ENCODE results near the gene EIF6. TPM values are rescaled to one million over a fixed set of nuclear protein-coding genes. Genes with fewer than 3 reads are reported as not detected.

The EIF6 gene
- total RNA-seq, 2 donors from 2014 or later = 154 to 233 TPM

DNA sequence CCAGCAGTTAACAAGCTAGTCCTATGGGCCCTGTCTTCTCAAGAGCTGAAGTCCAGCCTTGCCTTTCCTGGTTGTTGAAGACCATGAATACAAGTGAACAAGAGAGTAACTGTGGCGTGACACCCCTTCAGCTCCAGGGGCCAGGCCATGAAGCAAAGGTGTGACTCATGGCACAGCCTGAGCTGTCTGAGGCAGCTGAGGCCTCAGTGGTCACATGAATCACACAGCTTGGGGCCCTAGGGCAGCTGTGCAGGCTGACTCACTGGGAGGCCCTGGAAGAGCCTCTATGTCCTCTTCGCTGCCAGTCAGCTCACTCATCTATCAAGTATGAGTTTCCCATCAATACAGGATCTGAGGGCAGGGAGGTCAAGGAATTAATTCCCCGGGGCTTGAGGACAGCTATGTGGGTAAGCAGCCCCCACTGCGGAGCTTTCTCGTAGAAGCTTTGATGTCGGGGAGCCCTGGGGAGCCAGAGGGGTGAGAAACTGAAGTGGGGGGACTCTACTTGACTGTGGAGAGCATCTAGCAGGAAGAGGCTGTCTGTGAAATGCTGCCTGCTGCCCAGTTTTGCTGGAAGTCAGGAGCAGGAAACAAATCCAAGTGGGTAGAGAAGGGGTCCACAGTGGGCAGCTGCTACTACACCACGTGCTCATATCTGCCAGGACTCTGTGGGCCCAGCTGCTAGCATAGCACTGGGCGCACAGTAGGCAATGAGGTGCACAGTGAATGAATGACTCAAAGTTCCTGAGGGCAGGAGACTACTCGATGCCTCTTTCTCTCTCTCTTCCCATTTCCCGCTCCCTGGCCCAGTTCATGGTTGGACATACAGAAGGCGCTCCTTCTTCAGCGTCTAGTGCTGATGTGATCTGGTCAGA, 21.3 kb upstream of the EIF6 start:
- DNase-seq (ENCODE audit: low spot score) = peak; percentile 83
- no peaks in the 10 kb centered on the region for H3K9me3 Mint-ChIP-seq
- H3K36me3 Mint-ChIP-seq = no peaks in the 10 kb centered on the region
- H3K4me3 Mint-ChIP-seq = peak overlapping the region; percentile 59
- H3K27me3 Mint-ChIP-seq = no peaks in the 10 kb centered on the region
- peaks cover 26 to 35% of the 10 kb centered on the region in 2 donors for H3K4me1 Mint-ChIP-seq (ENCODE audit: low read depth in 2 of 2)
- ATAC-seq = peak; percentile 97 to 99
- H3K27ac Mint-ChIP-seq = peak overlapping the region; percentile 87 to 94

DNA sequence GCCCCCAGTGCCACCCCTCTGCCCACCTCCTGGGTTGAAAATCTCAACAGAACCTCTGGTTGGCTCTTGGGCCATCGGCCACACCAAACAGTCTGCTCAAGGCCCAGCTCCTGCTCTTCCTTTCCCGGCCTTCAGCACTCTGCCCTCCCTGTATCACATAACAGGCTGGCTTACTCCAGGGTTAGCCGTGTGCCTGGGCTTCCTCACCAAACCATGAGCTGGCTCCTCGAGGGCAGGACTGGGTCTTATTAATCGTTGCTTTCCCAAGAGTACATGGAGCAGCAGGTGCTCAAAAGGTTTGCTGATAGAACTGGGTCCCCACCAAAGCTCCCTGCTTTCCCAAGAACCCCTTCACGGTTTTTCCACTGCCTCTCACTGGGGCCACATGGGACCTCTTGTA, 20.4 kb upstream of the EIF6 start:
- Mint-ChIP-seq H3K4me3 (peak overlapping the region; percentile 59), H3K27me3 (no peaks in the 10 kb centered on the region), H3K36me3 (no peaks in the 10 kb centered on the region), H3K27ac (peak overlapping the region; percentile 87 to 94), H3K4me1 (ENCODE audit: low read depth in 2 of 2) (peaks cover 26 to 35% of the 10 kb centered on the region in 2 donors), H3K9me3 (no peaks in the 10 kb centered on the region)
- ATAC-seq (no peak), DNase-seq (ENCODE audit: low spot score) (peak; percentile 48)

DNA sequence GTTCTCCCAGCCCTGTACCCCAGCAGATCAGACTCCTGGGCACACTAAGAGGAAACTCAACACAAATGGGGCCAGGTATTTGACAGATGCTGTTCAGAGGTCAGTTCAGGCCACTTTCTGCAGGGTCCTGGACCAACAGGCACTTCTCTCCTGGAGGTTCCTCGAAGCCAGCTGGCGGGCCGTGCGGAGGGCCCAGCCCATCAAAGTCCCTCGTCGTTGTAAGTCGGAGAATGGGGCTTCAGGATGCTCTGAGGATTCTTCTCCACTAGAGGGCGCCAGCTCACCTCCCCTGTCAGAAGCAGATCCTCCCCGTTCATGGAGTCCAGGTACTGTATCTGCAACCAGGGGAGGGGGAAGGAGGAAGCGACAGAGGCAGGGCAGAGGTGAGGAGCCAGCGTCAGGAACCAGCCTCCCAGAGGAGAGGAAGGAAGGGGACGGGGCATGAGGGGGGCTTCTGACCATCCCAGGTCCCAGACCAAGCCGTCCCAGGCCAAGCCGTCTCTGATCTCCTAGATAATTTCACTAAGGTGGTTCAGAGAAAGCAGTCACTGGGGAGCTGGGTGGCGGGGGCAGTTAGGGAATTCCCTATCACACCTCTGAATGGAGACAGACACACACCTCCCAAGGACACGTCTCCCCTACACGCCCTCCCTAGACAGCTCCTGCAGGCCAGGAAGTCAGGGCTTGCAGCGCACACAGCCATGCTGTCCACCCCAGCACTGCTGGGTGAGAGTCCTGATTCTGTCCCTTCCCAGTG, 19.3 kb upstream of the EIF6 start:
- no peak overlapping the region for H3K4me3 Mint-ChIP-seq
- H3K9me3 Mint-ChIP-seq = no peaks in the 10 kb centered on the region
- peaks cover 26 to 35% of the 10 kb centered on the region in 2 donors for H3K4me1 Mint-ChIP-seq (ENCODE audit: low read depth in 2 of 2)
- H3K36me3 Mint-ChIP-seq = no peaks in the 10 kb centered on the region
- no peaks in the 10 kb centered on the region for H3K27me3 Mint-ChIP-seq
- peak; percentile 57 to 69 for ATAC-seq
- peak; percentile 82 for DNase-seq (ENCODE audit: low spot score)
- H3K27ac Mint-ChIP-seq = peak overlapping the region; percentile 87 to 94

DNA sequence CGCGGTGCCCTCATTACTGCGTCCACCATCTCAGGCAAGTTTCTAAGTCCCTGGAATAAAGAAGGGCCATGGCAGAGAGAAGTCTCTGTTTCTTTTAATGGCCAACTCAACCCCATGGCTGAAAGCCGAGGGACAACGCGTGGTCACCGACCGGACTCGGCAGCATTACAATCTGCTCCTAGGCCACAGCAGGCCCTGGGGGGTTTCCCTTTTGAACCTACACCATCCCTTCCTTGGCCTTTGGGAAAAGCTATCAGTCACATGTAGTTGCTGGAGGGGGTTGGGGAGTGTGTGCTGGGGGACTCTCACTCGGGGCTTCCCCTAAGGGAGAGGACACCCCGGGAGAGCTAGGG, 18.8 kb upstream of the EIF6 start:
- Mint-ChIP-seq H3K4me3 (no peak overlapping the region), H3K27ac (peak overlapping the region in 1 of 2 donors; percentile 87), H3K36me3 (no peaks in the 10 kb centered on the region), H3K4me1 (ENCODE audit: low read depth in 2 of 2) (peaks cover 29 to 35% of the 10 kb centered on the region in 2 donors), H3K27me3 (no peaks in the 10 kb centered on the region), H3K9me3 (no peaks in the 10 kb centered on the region)
- ATAC-seq (no peak), DNase-seq (ENCODE audit: low spot score) (peak; percentile 26)

DNA sequence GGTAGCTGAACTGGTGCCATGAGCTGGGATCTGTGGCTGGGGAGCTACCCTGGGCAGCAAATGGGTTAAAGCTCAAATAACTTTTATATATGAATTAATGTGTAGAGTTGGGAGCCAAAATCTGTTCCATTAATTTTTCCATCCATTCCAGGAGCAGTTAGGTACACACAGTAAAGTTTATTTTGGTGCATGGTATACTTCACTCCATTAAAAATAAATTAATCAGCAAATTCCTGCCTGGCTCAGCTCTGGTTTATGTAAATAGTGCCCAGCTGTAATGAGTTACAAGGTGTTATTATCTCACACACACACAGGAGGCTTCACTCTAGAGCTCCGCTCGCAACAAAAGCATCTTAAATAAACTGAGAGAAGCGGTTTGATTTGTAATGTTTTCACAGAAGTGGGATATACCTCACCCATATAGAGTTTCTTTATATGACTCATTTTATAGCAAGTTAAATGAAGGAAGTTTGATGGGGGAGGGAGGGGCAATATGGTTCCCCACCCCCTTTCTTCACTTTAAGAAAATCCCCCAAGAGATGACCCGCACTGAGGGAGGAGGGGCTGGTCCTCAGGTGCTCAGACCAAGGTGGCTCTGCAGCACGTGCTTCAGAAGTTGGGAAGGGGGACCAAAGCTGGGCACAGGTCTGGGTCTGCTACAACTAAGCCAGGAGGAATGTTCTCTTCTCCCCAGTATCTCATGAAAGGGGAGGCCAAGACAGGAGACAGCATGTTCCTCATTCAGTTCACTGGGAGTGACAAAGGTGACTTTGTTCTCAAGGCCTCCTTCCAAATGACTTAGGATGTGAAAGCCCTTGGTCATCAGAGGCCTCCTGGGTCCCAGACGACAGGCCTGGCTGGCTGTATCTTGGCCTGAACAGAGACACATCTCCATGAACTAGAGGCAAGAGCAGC, 18.1 kb upstream of the EIF6 start:
- Mint-ChIP-seq H3K27ac (no peak overlapping the region), H3K9me3 (no peaks in the 10 kb centered on the region), H3K4me1 (ENCODE audit: low read depth in 2 of 2) (peaks cover 29 to 35% of the 10 kb centered on the region in 2 donors), H3K36me3 (no peaks in the 10 kb centered on the region), H3K27me3 (no peaks in the 10 kb centered on the region), H3K4me3 (no peak overlapping the region)
- peak; percentile 55 for DNase-seq (ENCODE audit: low spot score)
- no peak for ATAC-seq

DNA sequence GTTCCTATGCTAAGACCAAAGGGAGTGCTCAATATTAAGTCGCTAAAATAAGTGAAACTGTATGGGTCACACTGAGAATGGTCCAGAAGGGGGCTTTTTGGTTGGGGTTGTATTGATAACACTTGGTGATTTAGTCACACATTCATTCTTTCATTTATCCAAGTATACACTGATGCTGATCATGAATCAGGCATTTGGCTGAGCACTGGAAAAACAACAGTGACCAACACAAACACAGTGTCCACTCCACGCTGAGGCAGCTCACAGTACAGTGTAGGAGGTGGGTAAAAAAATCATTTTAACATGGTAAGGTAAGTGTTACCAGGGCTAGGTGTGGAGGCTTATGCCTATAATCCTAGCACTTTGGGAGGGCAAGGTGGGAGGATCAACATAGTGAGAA, 16.9 kb upstream of the EIF6 start:
- no peak overlapping the region for H3K4me3 Mint-ChIP-seq
- ATAC-seq (no peak), DNase-seq (ENCODE audit: low spot score) (peak; percentile 10)
- H3K27me3 Mint-ChIP-seq = no peaks in the 10 kb centered on the region
- H3K9me3 Mint-ChIP-seq = no peaks in the 10 kb centered on the region
- no peaks in the 10 kb centered on the region for H3K36me3 Mint-ChIP-seq
- H3K4me1 Mint-ChIP-seq (ENCODE audit: low read depth in 2 of 2) = peaks cover 24% of the 10 kb centered on the region in 2 donors
- H3K27ac Mint-ChIP-seq = no peak overlapping the region

DNA sequence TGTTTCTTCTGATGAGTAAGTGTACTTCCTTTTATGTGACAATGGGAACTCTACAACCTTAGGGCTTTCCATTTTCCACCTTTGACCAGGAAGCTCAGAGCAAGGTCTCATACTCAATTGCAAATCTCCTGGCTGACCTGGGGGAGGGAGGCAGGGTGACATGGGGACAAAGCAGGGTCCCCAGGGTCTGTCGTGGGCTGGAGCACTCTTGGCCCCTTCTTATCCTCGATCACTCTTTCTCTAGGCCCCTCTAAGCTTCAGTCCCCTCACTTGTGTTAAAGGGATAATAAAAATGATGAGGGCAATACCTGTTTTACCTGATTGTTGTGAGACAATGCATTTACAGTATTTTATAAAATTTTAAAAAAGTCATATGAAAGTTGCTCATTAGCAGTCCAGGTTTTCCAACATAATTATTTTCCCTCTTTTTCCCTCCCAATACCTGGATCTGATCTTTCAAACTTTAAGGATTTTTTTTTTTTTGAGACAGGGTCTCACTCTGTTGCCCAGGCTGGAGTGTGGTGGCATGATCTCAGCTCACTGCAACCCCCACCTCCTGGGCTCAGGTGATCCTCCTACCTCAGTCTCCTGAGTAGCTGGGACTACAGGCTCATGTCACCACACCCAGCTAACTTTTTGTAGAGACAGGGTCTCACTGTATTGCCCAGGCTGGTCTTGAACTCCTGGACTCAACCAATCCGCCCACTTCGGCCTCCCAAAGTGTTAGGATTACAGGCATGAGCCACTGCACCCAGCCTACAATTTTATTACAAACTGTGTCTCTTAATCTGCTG, 16.1 kb upstream of the EIF6 start:
- H3K4me3 Mint-ChIP-seq = no peak overlapping the region
- no peaks in the 10 kb centered on the region for H3K27me3 Mint-ChIP-seq
- peak; percentile 31 for DNase-seq (ENCODE audit: low spot score)
- H3K36me3 Mint-ChIP-seq = no peaks in the 10 kb centered on the region
- H3K4me1 Mint-ChIP-seq (ENCODE audit: low read depth in 2 of 2) = peaks cover 17 to 20% of the 10 kb centered on the region in 2 donors
- no peak overlapping the region for H3K27ac Mint-ChIP-seq
- no peaks in the 10 kb centered on the region for H3K9me3 Mint-ChIP-seq
- ATAC-seq = no peak

DNA sequence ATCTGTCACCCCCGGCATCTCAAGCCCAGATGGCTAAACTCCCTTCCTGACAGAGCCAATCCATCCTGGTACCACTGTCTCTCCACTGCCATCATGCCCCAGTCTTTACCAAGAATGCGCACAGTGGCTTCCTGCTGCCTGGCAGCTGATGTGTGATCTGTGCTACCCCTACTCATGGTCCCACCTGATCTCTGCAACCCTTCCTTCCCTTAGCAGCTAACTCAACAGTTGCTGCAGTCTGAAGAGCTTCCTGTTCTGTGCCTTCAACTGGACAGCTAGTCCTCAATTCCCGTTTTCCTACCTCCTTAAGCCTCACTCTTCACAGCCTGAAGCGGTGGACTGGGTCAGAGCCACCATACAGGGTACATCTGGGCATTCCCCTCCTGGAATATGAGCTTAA, 15.2 kb upstream of the EIF6 start:
- Mint-ChIP-seq H3K4me3 (no peak overlapping the region), H3K9me3 (no peaks in the 10 kb centered on the region), H3K4me1 (ENCODE audit: low read depth in 2 of 2) (peaks cover 14 to 21% of the 10 kb centered on the region in 2 donors), H3K27me3 (no peaks in the 10 kb centered on the region), H3K36me3 (no peaks in the 10 kb centered on the region), H3K27ac (no peak overlapping the region)
- ATAC-seq = no peak
- DNase-seq (ENCODE audit: low spot score) = peak; percentile 8

DNA sequence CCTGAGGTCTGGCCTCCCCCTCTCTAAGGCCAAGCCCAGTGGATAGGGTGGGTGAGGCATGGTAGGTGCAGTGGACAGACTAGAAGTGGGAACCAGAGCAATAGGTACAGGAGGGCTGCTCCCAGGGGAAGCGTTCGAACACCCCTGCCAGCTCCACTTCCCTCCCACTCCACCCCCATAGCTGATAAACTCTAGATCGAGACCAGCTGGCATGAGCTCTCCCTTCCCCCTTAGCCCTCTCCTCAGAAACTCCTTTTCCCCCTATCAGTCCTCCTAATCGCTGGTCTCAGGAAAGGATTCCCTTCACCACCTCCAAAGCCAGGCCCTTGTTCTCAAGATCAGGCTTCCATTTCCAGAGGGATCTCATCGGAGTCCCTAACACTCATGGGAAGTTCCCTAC, 13.7 kb upstream of the EIF6 start:
- Mint-ChIP-seq H3K4me1 (ENCODE audit: low read depth in 2 of 2) (peaks cover 6 to 15% of the 10 kb centered on the region in 2 donors), H3K27ac (no peak overlapping the region), H3K27me3 (peaks cover 0 to 2% of the 10 kb centered on the region in 2 donors), H3K9me3 (no peaks in the 10 kb centered on the region), H3K4me3 (no peak overlapping the region), H3K36me3 (no peaks in the 10 kb centered on the region)
- ATAC-seq (no peak), DNase-seq (ENCODE audit: low spot score) (no peak)

DNA sequence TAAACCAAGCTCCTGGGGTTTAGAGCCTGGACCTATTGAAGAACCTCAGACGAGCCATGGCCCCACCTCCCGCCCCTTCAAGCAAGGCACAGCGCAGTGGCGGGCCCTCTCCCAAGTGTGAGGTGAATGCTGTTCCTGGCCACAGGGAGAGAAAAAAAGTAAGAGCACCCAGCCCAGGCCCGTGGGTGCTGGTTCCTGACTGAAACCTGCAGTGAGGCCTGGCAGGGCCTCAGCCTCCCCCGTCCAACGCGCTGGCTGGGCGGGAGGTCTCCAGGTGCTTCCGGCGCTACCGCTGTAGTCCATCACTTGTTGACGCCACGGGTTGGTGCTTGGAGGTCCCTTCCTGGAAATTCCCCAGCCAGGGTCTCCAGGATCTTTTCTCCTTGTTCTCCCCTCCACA, 13.2 kb upstream of the EIF6 start:
- no peaks in the 10 kb centered on the region for H3K36me3 Mint-ChIP-seq
- no peak overlapping the region for H3K27ac Mint-ChIP-seq
- DNase-seq (ENCODE audit: low spot score) = no peak
- H3K27me3 Mint-ChIP-seq = peaks cover 0 to 2% of the 10 kb centered on the region in 2 donors
- H3K4me1 Mint-ChIP-seq (ENCODE audit: low read depth in 2 of 2) = peaks cover 6 to 15% of the 10 kb centered on the region in 2 donors
- H3K9me3 Mint-ChIP-seq = no peaks in the 10 kb centered on the region
- H3K4me3 Mint-ChIP-seq = no peak overlapping the region
- ATAC-seq = no peak

DNA sequence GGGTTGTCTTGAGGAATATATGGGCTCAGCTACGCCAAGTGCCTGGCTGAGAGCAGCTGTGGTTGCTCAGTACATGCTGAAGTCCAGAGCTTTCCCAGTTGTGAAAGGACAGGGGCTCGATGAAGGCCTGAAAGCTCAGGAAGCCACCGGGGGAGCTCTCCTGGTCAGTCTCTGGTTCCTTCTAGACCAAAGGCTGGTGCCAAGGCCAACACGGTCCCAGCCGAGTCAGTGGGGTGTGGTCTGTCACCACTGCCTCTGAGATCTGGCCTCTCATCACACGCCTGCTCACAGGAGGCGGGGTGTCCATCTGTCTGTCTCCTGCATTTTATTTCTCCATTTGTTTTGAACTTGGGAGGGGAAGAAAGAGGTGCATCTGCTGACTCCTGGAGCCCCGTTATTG, 12.6 kb upstream of the EIF6 start:
- H3K4me3 Mint-ChIP-seq = no peak overlapping the region
- ATAC-seq (no peak), DNase-seq (ENCODE audit: low spot score) (no peak)
- H3K27ac Mint-ChIP-seq = no peak overlapping the region
- peaks cover 0 to 2% of the 10 kb centered on the region in 2 donors for H3K27me3 Mint-ChIP-seq
- H3K4me1 Mint-ChIP-seq (ENCODE audit: low read depth in 2 of 2) = peaks cover 6 to 15% of the 10 kb centered on the region in 2 donors
- no peaks in the 10 kb centered on the region for H3K36me3 Mint-ChIP-seq
- no peaks in the 10 kb centered on the region for H3K9me3 Mint-ChIP-seq

DNA sequence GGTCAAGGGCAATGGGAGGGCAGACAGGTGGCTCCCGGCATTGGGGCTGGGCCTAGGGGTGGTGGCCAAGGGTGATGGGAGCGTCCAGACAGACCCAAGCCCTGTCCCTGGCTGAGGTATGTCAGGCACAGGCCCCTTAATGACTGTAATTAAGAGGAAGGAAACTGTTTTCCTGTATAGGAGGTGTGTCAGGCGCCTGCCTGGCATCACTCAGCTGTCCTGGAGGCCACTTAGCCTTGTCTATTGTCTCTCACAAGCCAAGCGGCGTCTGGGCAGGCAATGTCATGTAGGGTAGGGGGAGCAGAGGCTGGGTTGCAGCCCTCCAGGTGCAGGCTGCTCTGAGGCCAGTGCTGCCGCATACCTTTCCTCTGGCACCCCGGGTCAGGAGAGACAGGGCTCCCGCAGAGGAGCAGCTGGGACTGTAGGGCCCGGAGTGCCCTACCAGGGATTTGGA, 11.6 kb upstream of the EIF6 start:
- Mint-ChIP-seq H3K27ac (no peak overlapping the region), H3K9me3 (no peaks in the 10 kb centered on the region), H3K4me1 (ENCODE audit: low read depth in 2 of 2) (peaks cover 6 to 15% of the 10 kb centered on the region in 2 donors), H3K36me3 (no peaks in the 10 kb centered on the region), H3K4me3 (no peak overlapping the region), H3K27me3 (peaks cover 0 to 2% of the 10 kb centered on the region in 2 donors)
- ATAC-seq (no peak), DNase-seq (ENCODE audit: low spot score) (no peak)

DNA sequence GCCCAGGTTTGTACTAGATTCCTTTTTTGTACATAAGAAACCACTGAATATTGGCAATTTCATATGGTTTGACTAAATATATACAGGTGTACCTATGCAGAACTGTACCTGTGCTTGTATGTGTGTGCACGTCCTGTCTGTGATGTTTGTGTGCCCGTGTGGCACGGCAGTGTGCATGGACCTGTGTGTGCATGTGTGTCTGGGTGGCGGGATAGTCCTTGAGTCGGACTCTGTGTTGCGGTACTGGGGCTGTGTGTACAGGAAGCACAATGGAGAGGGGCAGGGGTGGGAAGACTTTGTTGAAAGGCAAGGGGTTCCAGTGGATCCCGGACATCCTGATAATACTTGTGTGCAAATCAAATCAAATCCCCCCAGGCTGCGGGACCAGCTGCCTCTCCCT, 11.1 kb upstream of the EIF6 start:
- peaks cover 6 to 15% of the 10 kb centered on the region in 2 donors for H3K4me1 Mint-ChIP-seq (ENCODE audit: low read depth in 2 of 2)
- H3K27me3 Mint-ChIP-seq = peaks cover 0 to 2% of the 10 kb centered on the region in 2 donors
- H3K4me3 Mint-ChIP-seq = no peak overlapping the region
- no peaks in the 10 kb centered on the region for H3K9me3 Mint-ChIP-seq
- H3K27ac Mint-ChIP-seq = no peak overlapping the region
- no peaks in the 10 kb centered on the region for H3K36me3 Mint-ChIP-seq
- DNase-seq (ENCODE audit: low spot score) (no peak), ATAC-seq (no peak)

Data from natural killer cell treated with Interleukin-12 subunit alpha and Interleukin-12 subunit beta and Interleukin-15 and Interleukin-18, amount 100 ng/mL, for 72 hours (primary cell).